T follicular helper cell (primary cell): ENCODE measurements around the gene NKX6-1.

Experiments used
- DNase-seq: peaks from one replicate; pipeline ENCODE4 v3.0.0-alpha.2; 2020; ENCODE audit warnings: low read depth
- total RNA-seq, 2 experiments: gene quantifications; one replicate each; lab custom pipeline; 2026; lab: John Stamatoyannopoulos, UW

NKX6-1 gene
- 0 reads per million in 2 experiments for total RNA-seq

GRCh38 chr4:84498935-84499623 lies at the start of gene NKX6-1:
Gene NKX6-1 (minus strand): TSS chr4:84499292. CDS start chr4:84498228, 1,064 bp downstream.
- no peak for DNase-seq

DNA sequence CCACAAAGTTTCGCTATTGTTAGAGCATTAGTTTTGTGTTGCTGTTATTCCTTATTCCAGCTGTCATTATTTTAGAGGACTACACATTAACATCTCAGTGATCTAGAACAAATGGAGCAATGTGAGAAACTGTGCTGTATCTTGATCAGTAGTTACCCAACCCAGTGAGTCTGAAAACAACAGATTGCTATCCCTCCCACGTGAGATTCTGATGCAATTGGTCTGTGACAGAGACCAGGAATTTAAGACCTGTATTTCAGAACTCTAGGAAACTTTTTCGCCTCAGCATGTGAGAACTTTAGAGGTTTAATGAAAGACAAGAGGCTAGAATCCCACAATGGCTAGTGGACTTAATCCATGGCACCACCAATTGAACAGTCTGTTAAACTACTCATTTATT lies 48.1 kb upstream of the NKX6-1 start:
- no peak for DNase-seq

DNA sequence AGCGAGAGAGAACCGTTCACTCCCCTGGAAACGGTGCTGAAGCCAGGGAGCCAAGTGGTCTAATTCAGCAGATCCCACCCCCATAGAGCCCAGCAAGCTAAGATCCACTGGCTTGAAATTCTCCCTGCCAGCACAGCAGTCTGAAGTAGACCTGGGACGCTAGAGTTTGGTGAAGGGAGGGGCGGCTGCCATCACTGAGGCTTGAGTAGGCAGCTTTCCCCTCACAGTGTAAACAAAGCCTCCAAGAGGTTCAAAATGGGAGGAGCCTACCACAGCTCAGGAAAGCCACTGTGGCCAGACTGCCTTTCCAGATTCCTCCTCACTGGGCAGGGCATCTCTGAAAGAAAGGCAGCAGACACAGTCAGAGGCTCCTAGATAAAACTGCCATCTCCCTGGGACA lies 46.0 kb upstream of the NKX6-1 start:
- DNase-seq = no peak

DNA sequence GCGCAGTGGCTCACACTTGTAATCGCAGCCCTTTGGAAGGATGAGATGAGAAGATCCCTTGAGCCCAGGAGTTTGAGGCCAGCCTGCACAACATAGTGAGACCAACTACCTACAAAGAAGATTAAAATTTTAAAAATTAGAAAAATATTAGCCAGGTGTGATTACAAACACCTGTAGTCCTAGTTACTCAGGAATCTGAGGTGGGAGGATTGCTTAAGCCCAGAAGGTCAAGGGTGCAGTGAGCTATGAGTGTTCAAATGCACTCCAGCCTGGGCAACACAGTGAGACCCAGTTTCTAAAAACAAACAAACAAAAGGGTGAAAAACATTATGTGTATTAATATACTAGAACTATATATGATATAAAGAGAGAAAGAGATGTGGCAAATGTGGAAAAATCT lies 36.8 kb upstream of the NKX6-1 start:
- DNase-seq = no peak

DNA sequence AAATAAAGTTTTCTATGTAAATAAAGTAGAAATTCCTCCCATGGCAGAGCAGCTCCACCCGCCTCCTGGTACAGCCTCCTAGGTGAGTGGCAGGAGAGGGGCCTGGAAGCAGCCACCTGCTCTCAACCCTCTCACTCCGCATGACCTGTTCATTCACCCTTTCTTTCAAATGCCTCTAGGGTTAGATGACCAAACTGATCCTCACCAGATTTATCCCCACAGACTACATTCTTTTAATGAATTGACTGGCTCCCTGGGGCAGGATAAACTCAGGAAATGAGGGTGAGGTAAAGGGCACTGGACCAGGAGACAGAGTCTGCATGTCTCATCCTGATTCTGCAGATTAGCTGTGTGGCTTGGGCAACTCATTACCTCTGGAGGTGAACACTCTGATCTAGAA lies 32.6 kb upstream of the NKX6-1 start:
- DNase-seq = no peak

GRCh38 chr4:84530871-84531270 lies 31.8 kb upstream of the NKX6-1 start:
- no peak for DNase-seq

- DNase-seq = no peak
Observed at GRCh38 chr4:84530454-84530853, 31.4 kb upstream of the NKX6-1 start.

DNA sequence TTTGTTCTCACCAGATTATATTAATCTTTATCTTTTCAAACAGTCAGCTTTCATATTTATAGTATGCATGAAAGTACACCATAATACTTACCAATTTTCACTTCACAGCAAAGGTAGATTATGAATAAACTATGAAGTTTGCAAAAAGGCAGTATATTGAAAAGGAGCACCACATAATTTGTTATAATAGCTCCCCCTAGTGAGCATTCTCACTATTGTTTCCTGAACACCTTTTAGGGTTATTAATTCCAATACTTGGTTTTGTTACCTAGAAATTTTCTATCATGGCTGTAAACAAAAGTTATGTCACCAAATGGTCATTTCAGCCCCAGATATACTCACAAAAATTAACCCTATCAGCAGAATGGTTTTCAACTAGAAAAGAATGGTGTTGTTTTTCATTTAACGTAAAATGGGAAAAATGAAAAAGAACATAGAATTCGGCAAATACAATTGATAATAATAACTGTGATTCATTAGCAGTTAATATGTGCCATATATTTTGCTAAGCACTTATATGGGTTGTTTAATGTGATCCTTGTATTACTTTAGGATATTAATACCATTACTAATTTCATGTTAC lies 30.2 kb upstream of the NKX6-1 start:
- no peak for DNase-seq

- DNase-seq = no peak
Observed at GRCh38 chr4:84527391-84527790, 28.3 kb upstream of the NKX6-1 start.

GRCh38 chr4:84515075-84515474 lies 16.0 kb upstream of the NKX6-1 start:
- DNase-seq = no peak

DNA sequence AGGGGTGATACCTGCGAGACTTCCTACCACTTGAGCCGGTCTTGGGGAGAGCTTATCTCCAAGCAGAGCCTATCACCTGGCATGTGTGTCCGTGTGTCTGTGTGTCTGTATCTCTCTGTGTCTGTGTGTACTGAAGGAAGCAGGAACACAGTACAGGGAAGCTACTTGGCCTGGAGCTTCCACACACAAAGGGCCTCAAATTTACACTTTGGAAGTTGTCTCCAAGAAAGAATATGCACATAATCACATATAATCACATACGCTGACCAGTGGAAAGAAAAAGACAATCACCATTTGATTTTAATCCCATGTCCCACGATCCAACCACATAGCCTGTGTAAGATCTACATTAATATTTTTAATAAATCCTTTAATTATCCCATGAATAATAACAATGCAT lies 13.2 kb upstream of the NKX6-1 start:
- no peak for DNase-seq

GRCh38 chr4:84511703-84512102 lies 12.6 kb upstream of the NKX6-1 start:
- DNase-seq = no peak

DNA sequence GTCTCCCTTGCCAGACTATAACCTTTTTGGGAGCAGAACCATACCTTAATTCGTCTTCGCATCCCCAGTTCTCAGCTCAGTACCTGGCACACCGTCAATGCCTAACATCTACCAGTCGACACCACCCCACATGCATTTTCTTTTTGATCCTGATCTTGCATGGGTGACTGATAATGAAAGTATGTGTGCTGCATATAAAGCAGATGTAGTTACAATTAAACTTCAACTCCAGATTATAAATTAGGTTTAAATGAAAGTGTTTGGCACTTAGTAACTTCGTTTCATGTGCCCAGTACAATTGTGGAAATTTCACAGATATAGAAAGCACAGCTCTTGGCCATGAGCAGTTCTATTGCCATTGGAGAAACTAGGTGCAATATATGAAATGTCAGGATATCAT lies 8.8 kb upstream of the NKX6-1 start:
- DNase-seq = no peak

- DNase-seq = no peak
Observed at GRCh38 chr4:84504821-84505220, 5.7 kb upstream of the NKX6-1 start.

GRCh38 chr4:84503495-84504437 lies 4.7 kb upstream of the NKX6-1 start:
- DNase-seq = no peak

- no peak for DNase-seq
Observed at GRCh38 chr4:84502955-84503373, 3.9 kb upstream of the NKX6-1 start.

DNA sequence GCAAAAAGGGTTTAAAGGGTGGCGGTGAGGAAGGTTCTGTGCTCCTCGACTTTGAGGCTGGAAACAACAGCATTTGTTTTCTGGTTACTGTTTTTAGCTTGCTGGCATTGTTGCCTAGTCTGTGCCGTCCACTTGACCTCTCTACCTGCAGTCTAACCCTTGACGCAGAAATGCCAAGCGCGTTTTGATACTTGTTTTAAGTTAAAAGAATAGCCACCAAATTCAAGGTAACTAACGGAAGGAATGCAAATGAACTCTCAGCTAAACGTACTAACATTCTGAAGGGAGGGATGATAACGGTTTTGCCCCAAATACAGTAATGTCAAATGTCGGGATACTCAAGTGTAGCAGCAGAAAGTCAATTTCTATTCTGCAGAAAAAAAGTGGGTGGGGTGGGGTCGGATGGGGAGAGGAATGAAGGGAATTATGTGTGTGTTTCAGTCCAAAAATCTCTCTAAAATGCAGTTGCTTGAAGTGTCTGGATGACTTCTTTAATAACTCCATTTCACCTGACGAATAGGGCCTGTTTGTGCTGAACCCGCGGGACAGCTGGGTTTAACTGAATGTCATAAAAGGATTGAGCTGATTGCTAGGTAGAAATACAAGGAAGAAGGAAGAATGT lies 3.4 kb upstream of the NKX6-1 start:
- no peak for DNase-seq

GRCh38 chr4:84501721-84502267 lies 2.7 kb upstream of the NKX6-1 start:
- DNase-seq = no peak

GRCh38 chr4:84501202-84501503 lies 2.1 kb upstream of the NKX6-1 start:
- no peak for DNase-seq

GRCh38 chr4:84500386-84501201 lies 1.5 kb upstream of the NKX6-1 start:
- DNase-seq = no peak

GRCh38 chr4:84499624-84499982 lies 511 bp upstream of the NKX6-1 start:
- DNase-seq = no peak
